HG03460 (cell line): ENCODE results near the gene NPY5R.

Source experiments
- ATAC-seq: cut with Tn5 transposase; IDR thresholded peaks from one replicate; pipeline ENCODE4 v1.9.1; 2021; ENCODE audit not compliant: unreplicated experiment

NPY5R gene

GRCh38 chr4:163384434-163384833, 40.7 kb downstream of the NPY5R start:
- ATAC-seq = no peak

GRCh38 chr4:163384926-163385325, 41.2 kb downstream of the NPY5R start:
- no peak for ATAC-seq

- no peak for ATAC-seq
These were observed 41.8 kb downstream of the NPY5R start for GRCh38 chr4:163385466-163385865.

GRCh38 chr4:163391756-163392155, 48.1 kb downstream of the NPY5R start:
- ATAC-seq = no peak

- ATAC-seq = no peak
These were observed 48.6 kb downstream of the NPY5R start for GRCh38 chr4:163392328-163392727.

- no peak for ATAC-seq
These were observed 49.8 kb downstream of the NPY5R start for GRCh38 chr4:163393471-163393870.

GRCh38 chr4:163395055-163395454, 51.4 kb downstream of the NPY5R start:
- no peak for ATAC-seq

GRCh38 chr4:163395758-163396157, 52.1 kb downstream of the NPY5R start:
- ATAC-seq = no peak

GRCh38 chr4:163398238-163398637, 54.5 kb downstream of the NPY5R start:
- ATAC-seq = no peak

GRCh38 chr4:163400911-163401310, 57.2 kb downstream of the NPY5R start:
- ATAC-seq = no peak
